CD4-positive, alpha-beta T cell treated with Interferon gamma for 1 hour (primary cell): ENCODE results near the gene CDC37L1.
"Not testable (repeated sequence)": the region's sequence is repeated elsewhere in the genome, so short reads cannot be mapped to it uniquely, and the experiment has no call there.

Source experiments
- DNase-seq: peaks from one replicate; pipeline ENCODE4 v3.0.0-alpha.2; 2020

Gene CDC37L1

DNA sequence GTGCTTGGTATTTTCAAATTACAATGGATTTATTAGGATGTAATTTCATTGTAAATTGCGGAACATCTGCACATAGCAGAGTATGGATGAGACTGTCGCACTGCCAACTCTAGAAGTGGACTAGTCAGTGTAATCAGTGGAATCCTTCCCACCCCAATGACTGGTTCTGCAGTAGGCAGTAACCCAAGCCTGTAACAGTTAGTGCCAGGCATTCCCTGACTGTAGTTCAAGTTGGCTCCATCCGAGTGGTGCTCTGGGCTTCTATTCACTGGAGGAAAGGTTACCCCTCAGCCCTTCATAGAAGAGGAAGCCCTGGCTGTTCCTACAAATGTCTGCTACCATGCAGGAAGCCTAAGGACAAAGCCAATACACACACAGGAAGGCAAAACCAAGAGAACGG is 38.4 kb downstream of the CDC37L1 start:
- no peak for DNase-seq

DNA sequence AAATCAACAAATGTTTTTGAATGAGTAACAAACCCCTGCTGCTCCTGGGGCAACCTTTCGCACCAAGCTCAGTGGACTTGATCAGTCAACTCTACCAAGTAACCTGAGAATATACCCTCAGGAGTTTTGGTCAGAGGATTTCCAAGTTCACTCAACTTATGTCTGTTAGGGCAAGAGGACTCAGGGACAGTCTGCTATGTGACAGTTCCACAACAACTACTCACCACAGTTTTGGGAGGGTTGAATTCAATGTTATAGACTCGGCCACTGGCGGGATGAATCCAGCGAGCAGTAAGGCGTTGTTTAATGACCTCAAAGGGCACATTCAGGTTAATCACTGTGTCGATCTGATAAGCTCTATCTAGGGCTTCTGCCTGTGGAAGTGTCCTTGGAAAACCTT is 39.5 kb downstream of the CDC37L1 start:
- no peak for DNase-seq

DNA sequence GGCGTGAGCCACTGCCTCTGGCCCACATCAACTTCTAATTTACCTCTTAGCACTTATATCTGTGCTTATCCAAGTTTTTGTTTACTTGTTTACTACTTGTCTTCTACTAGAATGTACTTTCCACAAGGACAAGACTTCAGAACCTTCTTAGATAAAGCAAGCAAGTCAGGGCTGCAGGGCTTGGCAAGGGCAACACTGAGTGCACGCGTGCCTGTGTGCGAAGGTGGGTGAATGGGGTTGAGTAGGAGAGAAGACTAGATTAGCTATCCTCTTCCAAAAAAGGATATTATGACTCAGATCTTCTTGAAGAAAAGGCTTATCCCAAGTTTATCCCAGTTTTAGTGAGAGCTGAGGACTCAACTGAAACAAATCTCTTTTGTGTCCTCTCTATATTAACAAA is 42.4 kb downstream of the CDC37L1 start:
- no peak for DNase-seq

DNA sequence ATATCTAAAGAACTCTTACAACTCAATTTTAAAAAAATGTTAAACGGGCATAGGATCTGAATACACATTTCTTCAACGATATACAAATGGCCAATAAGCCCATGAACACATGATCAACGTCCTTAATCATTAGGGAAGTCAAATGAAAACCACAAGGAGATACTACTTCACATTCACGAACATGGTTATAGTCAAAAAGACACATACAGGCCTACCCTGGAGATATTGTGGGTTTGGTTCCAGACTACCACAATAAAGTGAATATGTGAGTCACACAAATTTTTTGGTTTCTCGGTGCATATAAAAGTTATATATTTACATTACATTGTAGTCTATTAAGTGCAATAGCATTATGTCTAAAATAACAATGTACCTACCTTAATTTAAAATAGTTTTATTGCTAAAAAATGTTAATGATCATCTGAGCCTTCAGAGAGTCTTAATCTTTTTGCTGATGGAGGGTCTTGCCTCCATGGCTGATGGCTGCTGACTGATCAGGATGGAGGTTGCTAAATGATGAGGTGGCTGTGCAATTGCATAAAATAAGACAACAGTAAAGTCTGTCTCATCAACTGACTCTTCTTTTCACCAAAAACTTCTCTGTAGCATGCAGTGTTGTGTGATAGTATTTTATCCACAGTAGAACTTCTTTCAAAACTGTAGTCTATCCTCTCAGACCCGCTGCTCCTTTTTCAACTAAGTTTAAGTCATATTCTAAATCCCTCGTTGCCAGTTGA is 46.5 kb downstream of the CDC37L1 start:
- DNase-seq, result no peak

DNA sequence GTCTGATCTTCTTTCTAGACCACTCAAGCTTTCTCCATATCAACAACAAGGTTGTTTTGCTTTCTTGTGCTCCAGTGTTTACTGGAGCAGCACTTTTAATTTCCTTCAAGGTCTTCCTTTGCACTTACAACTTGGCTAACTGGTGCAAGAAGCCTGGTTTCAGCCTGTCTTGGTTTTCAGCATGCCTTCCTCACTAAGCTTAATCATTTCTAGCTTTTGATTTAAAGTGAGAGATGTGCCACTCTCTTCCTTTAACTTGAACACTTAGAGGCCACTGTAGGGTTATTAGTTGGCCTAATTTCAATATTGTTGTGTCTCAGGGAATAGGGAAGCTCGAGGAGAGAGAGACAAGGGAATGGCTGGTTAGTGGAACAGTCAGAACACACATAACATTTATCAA is 48.2 kb downstream of the CDC37L1 start:
- DNase-seq, result no peak

DNA sequence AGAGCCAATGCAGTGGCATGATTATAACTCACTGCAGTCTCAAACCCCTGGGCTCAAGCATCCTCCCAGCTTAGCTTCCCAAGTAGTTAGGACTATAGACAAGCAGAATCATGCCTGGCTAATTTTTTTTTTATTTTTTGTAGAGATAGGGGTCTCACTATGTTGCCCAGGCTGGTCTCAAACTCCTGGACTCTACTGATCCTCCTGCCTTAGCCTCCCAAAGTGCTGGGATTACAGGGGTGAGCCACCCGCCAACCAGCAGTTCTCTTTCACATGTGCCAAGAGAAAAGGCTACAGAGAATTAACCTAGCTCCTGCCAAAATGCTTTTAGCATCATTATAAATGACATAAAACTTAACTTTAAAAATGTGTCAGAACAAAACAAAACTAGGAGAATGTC is 53.5 kb downstream of the CDC37L1 start:
- DNase-seq, result no peak

DNA sequence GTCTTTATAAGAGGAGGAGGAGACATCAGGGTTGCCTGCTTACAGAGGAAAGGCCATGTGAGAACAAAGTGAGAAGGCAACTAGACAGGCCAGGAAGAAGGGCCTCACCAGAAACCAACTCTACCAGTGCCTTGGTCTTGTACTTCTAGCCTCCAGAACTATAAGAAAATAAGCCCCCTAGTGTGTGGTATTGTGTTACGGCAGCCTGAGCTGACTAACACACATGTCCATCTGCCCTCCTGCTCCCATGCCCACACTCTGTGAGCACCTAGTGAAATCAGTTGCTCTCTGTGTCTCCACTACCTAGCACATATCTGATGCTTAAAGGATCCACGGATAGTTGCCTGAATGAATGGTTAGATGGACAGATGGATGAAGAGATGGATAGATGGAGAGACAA is 54.8 kb downstream of the CDC37L1 start:
- DNase-seq, result no peak

DNA sequence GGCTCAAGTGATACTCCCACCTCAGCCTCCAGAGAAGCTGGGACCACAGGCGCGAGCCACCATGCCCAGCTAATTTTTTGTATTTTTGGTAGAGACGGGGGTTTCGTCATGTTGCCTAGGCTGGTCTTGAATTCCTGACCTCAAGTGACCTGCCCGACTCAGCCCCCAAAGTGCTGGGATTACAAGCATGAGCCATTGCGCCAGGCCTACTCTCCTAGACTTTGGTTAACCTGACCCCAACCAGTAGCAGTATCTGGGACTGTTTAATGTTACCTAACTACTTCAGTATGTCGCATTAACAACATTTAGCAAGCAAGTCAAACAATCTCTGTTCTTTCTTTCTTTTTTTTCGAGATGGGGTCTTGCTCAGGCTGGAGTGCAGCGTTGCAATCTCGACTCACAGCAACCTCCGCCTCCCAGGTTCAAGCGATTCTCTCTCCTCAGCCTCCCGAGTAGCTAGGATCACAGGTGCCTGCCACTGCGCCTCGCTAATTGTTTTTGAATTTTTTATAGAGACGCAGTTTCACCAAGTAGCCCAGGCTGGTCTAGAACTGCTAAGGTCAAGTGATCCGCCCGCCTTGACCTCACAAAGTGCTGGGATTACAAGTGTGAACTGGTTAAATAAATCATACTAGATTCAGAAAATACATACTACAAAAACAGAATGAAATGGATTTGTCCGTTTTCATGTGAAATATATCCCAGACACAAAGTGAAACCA is 59.7 kb downstream of the CDC37L1 start:
- DNase-seq, result no peak

DNA sequence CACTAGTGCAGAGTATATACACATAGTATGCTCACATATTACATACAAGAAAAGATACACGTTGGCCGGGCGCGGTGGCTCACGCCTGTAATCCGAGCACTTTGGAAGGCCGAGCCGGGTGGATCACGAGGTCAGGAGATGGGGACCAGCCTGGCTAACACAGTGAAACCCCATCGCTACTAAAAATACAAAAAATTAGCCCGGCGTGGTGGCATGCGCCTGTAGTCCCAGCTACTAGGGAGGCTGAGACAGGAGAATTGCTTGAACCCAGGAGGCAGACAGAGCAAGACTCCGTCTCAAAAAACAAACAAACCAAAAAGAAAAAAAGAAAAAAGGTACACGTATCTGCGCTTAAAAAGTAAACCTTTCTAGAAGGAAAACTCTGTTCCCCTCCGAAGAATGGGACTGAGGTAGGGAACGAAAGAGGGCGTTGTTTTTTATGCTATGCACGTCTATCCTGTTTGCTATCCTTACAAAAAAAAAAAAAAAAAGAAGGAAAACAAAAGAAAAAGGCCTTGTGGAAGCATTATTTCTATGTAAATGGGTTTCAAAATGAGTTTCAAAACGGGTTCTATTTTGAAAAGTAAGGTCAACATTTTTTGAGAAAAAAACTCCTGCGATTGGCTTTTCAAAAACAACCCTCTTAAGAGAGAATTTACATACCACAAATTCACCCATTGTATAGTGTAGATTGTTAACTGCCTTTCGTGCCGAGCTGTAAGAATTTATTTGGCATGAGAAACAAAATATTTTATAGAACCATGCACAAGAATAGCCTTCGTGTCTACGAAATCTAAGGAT is 60.4 kb downstream of the CDC37L1 start:
- DNase-seq, result no peak

DNA sequence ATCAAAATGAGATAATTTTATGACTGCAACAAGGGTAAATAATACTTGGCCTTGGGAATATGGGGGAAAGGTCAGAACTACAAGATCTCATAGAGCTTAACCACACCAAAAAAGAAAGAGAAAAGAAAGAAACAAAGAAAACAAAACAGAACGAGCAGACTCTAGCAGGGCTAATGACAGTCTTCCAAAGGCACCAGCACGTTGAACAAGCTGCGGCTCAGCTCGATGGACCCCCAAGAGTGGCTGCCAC is 60.9 kb downstream of the CDC37L1 start:
- DNase-seq, result no peak

DNA sequence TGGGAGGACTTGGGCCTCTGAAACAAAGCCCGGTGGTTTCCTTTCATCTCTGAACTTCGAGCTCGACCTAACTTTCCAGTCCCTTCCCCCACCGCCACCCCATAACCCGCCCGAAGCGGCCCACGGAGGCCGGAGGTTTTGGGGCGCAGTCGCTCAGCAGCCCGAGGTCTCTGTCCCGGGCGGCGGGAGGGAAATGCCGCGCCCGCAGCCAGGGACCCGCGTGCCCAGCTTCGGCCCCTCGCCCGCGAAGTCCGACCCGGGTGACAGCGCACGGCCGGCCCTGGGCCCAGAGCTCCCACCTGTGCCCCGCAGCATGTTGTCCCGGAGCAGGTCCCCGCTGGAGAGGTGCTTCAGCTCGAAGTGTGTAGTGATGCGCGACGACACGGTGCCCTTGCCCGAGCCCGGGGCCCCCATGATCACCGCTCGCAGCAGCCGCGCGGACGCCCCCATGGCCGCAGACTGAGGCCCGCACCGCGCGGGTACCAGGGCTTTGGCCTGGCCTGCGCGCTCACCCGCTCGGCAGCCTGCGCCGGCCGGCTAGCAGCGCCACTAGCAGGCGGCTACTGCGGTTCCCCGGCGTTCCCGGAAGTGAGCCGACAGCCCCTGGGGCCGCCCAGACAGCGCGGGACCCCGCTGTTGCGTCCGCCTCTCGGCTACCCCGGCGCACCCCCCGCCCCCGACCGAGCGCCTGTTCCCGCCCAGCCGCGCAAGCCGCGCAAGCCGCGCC is 61.4 kb downstream of the CDC37L1 start, which contains the start of gene AK3:
AK3 (minus strand) TSS at position 565 of the 727 bp plus-strand sequence; CDS start at position 450, 115 bp downstream.
- DNase-seq, result peak; percentile 87

DNA sequence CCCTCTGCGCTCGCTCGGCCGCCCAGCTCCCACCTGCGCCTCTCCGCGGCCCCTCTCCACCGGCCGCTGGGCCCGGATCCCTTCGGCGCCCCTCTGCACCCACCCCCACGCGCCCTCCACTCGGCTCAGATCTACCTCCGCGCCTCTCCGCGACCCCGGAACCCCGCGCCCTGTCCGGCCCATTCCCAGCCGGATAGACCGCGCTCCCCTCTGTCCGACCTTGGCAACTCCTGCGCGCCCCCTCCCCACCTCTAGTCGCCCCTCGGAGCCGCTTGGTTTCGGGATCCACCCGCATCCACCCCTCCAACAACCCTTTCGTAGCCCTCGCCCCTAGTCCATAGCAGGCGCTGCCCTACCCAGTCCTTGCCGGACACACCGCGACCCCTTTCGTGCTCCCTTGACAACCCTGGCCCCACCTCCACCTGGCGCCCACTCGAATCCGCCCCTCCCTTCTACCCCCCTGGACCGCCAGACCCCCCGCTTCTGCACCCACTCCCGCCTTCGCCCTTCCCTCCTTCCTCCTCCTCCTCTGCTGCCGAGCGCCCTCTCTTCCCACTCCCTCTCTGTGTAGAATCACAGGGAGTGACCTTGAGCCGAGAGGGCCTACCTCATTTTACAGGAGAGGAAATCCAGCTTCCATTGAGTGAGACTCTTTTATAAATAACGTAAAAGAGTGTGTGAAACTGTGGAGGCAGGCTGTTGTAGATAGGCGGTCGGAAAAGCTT is 62.2 kb downstream of the CDC37L1 start:
- no peak for DNase-seq

DNA sequence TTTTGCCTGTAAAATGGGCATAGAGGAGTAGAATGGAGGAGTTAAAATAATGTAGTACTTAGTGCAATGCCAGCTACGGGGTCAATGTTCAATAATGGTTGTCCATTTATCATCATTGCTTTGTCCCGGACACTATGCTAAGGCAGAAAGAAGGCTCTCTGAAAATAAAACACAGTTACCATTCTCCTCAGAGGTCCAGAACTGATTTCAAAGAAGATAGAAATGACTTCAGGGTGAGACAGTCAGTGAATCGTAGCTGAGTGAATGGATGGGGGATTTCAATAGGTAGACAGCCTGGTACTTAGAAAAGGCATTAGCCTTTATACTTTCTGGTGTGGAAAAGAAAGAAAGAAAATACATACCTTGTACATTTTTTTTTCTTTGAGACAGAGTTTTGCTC is 62.9 kb downstream of the CDC37L1 start:
- no peak for DNase-seq

DNA sequence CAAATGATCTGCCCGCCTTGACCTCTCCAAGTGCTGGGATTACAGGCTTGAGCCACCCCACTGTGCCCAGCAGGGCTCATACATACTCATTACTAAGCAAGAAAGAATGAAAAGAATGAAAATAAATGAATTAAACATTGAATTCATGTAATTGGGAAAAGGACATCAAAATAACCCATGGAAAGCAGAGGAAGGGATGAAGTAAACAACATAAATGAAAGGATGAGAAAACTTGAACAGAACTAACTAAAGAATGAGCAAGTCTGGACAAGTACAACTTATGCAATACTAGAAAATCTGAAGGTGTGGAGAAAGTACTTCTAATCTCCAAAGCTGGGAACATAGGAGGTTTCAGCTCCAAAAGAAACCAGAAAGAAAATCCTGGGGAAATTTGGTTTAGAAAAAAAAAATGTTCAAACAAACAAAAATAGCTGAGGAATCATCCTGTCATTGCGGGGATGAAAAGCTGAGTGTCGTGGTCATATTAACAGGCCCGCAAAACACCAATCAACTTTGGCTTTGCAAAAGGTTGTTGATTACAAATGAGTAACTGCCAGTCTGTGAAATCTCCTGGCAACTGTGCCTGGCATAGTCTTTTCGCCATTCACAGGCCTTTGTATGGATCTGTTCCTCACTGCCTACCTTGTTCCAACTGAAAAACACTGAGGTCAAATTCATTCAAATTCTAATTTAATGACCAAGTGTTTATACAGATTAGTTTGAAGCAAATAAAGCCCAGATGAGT is 63.9 kb downstream of the CDC37L1 start:
- no peak for DNase-seq

DNA sequence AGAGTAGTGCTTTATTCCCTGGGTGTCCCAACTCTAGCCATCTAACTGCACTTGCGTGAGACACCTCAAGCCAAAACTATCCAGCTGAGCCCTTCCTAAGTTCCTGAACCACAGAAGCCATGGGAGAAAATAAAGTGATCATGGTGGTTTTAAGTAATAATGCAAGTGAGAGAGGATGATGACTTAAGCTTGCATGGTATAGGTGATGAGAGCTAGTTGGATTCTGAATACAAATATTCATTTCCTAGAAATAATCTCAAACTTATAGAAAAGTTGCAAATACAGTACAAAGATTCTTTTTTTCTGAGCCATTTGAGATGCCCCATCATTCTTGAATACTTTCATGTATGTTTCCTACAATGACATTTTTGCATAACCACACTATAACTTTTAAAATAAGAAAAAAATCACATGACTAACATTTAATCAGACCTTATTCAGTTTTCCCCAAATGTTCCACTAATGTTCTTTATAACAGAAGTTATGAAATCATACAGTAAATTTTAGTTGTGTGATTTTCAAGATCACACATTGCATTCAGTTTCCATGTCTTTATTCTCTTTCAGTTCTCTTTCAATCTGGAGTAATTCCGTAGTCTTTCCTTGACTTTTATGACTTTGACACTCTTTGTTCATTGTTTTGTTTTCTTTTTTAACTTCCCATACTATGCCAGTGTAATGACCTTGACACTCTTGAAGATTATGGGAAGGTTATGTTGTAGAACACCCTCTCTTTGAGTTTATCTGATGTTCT is 67.1 kb downstream of the CDC37L1 start:
- no peak for DNase-seq

DNA sequence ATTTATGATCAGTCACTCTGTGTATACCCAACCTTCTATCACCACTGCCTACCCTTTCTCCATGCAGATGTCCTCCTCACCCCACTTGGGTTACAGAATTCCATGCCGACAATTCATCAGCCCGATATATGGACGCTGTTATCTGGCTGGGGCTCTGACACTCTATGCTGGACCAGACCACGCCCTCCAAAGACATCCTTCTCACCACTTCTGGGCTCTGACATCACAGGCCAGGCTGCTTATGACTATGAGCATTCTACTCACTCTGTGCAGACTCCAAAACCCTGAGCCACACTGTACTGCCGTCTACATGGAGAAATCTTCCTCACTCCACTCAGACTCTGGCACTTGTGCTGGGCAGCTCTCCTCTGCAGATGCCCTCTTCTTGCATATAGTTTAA is 69.2 kb downstream of the CDC37L1 start:
- no peak for DNase-seq

DNA sequence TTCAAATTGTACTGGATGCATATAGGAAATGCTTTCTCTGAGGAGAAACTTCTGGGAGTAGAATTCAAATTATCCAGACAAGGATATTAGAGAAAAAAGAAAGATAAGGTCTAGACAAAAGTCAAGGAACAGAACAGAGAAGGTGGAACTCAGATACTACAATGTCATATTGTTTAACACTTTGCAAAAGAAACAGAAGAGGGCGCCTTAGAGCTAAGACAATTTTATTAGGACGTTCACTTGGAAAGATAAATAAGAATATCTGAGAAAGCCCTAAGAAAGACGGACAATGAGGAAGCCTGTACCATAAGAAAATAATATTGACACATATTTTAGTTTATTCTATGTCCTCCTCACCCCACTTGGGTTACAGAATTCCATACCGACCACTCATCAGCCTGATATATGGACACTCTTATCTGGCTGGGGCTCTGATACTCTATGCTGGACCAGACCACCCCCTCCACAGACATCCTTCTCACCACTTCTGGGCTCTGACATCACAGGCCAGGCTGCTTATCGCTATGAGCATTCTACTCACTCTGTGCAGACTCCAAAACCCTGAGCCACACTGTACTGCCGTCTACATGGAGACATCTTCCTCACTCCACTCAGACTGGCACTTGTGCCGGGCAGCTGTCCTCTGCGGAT is 70.8 kb downstream of the CDC37L1 start:
- no peak for DNase-seq

DNA sequence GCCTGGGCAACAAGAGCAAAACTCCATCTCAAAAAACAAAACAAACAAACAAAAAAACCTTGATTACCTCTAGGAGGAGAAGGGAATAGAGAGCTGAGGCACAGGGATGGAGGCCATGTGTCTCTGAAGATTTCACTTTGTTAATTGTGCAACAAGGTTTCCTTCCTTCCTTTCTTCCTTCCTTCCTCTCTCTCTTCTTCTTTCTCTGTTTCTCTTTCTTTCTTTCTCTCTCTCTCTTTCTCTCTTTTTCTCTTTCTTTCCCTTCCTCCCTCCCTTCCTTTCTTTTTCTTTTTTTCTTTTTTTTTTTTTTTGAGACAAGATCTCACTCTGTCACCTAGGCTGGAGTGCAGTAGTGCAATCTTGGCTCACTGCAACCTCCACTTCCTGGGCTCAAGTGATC is 75.2 kb downstream of the CDC37L1 start:
- DNase-seq, result not testable (repeated sequence)

DNA sequence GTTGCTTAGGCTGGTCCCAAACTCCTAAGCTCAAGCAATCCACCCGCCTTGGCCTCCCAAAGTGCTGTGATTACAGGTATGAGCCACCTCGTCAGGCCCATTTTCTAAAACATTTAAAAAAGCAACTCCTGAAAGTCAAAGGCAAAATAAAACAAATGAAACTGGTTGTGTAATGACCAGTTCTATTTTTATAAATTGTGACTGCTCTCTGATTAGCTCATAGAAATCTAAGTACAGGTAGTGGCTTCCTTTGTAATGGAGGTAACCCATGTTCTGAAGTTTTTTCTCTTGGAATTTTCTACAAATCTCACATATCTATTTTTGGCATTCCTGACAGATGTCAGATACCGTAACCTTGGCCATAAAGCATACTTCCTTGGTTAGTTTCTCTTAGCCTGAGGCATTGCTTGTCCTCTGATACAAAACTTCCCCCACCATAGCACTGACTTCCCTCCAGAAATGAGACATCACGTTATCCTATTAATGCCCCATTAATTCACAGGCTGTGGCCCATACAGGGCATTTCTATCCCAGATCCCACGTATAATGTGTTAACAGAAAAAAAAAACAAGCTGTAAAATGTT is 75.7 kb downstream of the CDC37L1 start:
- DNase-seq, result no peak

DNA sequence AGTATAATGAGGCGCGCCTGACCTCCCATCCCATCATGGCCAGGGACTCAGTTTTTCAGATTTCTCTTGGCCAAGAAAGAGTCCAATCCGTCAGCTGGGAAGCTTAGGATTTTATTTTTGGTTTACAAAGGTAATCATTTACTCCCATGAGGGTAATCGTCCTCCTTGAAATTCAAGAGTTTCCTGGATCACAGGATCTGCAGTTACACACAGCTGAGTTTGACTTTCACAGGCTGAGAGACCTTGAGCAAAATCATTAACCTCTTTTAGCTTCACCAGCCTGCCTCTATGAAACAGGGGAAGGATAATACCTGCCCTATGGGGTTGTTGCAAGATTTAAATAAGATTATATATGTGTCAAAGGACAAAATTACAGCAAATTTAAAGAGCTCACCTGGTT is 77.1 kb downstream of the CDC37L1 start:
- DNase-seq, result no peak
